HEK293 (cell line): Measurements from ENCODE around the gene LTC4S.

ENCODE experiments used
- AEBP2 ChIP-seq: fragments of 450-650 bp; formaldehyde crosslinking; IDR thresholded peaks from 2 replicates; pipeline ENCODE4 v1.5.1; 2016; ENCODE audit warnings: missing biosample characterization, missing genetic modification characterization, borderline replicate concordance
- GLIS2 ChIP-seq: fragments of 450-650 bp; formaldehyde crosslinking; IDR thresholded peaks from 2 replicates; pipeline ENCODE4 v1.5.1; 2016; ENCODE audit warnings: missing biosample characterization, missing genetic modification characterization
- HIC1 ChIP-seq: fragments of 450-650 bp; formaldehyde crosslinking; IDR thresholded peaks from 2 replicates; pipeline ENCODE4 v1.5.1; 2016; ENCODE audit warnings: missing biosample characterization, missing genetic modification characterization
- HOXD13 ChIP-seq: sonication (generic); formaldehyde crosslinking; IDR thresholded peaks from 2 replicates; pipeline ENCODE4 v1.8.0; 2022; ENCODE audit warnings: missing genetic modification reagents, borderline replicate concordance
- REPIN1 ChIP-seq: fragments of 450-650 bp; formaldehyde crosslinking; IDR thresholded peaks from 2 replicates; pipeline ENCODE4 v1.5.1; 2017; ENCODE audit warnings: missing biosample characterization, missing genetic modification characterization, low read depth
- TCF7L2 ChIP-seq: IDR thresholded peaks from 2 replicates; pipeline ENCODE4 v1.6.1; 2011; ENCODE audit warnings: low read depth, mild to moderate bottlenecking, inconsistent platforms, low read length, moderate library complexity, borderline replicate concordance
- ZBTB11 ChIP-seq: fragments of 450-650 bp; formaldehyde crosslinking; conservative IDR thresholded peaks from 2 replicates; pipeline ENCODE4 v1.5.1; 2016; ENCODE audit warnings: low read depth, missing biosample characterization, missing genetic modification characterization
- ZBTB17 ChIP-seq: fragments of 450-650 bp; formaldehyde crosslinking; IDR thresholded peaks from 2 replicates; pipeline ENCODE4 v1.5.1; 2016; ENCODE audit warnings: missing biosample characterization, missing genetic modification characterization
- ZBTB6 ChIP-seq: fragments of 450-650 bp; formaldehyde crosslinking; IDR thresholded peaks from 2 replicates; pipeline ENCODE4 v1.5.1; 2017; ENCODE audit warnings: missing biosample characterization, missing genetic modification characterization
- ZFP37 ChIP-seq: fragments of 450-650 bp; formaldehyde crosslinking; IDR thresholded peaks from 2 replicates; pipeline ENCODE4 v1.5.1; 2016; ENCODE audit warnings: missing biosample characterization, missing genetic modification characterization
- ZFP41 ChIP-seq: fragments of 450-650 bp; formaldehyde crosslinking; IDR thresholded peaks from 2 replicates; pipeline ENCODE4 v1.5.1; 2016; ENCODE audit warnings: missing biosample characterization, missing genetic modification characterization, borderline replicate concordance
- ZNF10 ChIP-seq: fragments of 450-650 bp; formaldehyde crosslinking; IDR thresholded peaks from 2 replicates; pipeline ENCODE4 v1.5.1; 2017; ENCODE audit warnings: missing biosample characterization, missing genetic modification characterization
- ZNF132 ChIP-seq: fragments of 450-650 bp; formaldehyde crosslinking; IDR thresholded peaks from 2 replicates; pipeline ENCODE4 v1.5.1; 2017; ENCODE audit warnings: missing biosample characterization, missing genetic modification characterization, borderline replicate concordance
- ZNF148 ChIP-seq: fragments of 450-650 bp; formaldehyde crosslinking; IDR thresholded peaks from 2 replicates; pipeline ENCODE4 v1.5.0; 2017; ENCODE audit warnings: missing biosample characterization, missing genetic modification characterization, borderline replicate concordance
- ZNF292 ChIP-seq: fragments of 450-650 bp; formaldehyde crosslinking; IDR thresholded peaks from 2 replicates; pipeline ENCODE4 v1.5.1; 2016; ENCODE audit warnings: low read depth, missing biosample characterization, missing genetic modification characterization, borderline replicate concordance
- ZNF362 ChIP-seq: fragments of 450-650 bp; formaldehyde crosslinking; IDR thresholded peaks from 2 replicates; pipeline ENCODE4 v1.5.1; 2016; ENCODE audit warnings: missing biosample characterization, missing genetic modification characterization
- ZNF394 ChIP-seq: fragments of 450-650 bp; formaldehyde crosslinking; IDR thresholded peaks from 2 replicates; pipeline ENCODE4 v1.5.1; 2016; ENCODE audit warnings: missing biosample characterization, missing genetic modification characterization, mild to moderate bottlenecking, moderate library complexity, borderline replicate concordance
- ZNF571 ChIP-seq: fragments of 450-650 bp; formaldehyde crosslinking; IDR thresholded peaks from 2 replicates; pipeline ENCODE4 v1.5.0; 2017; ENCODE audit warnings: missing biosample characterization, missing genetic modification characterization
- ZNF623 ChIP-seq: fragments of 450-650 bp; formaldehyde crosslinking; IDR thresholded peaks from 2 replicates; pipeline ENCODE4 v1.5.1; 2016; ENCODE audit warnings: missing biosample characterization, missing genetic modification characterization
- ZNF658 ChIP-seq: fragments of 450-650 bp; formaldehyde crosslinking; IDR thresholded peaks from 2 replicates; pipeline ENCODE4; 2016; ENCODE audit warnings: missing biosample characterization, missing genetic modification characterization
- ZNF692 ChIP-seq: fragments of 450-650 bp; formaldehyde crosslinking; IDR thresholded peaks from 2 replicates; pipeline ENCODE4 v1.5.1; 2016; ENCODE audit warnings: missing biosample characterization, missing genetic modification characterization
- ZNF704 ChIP-seq: fragments of 450-650 bp; formaldehyde crosslinking; IDR thresholded peaks from 2 replicates; pipeline ENCODE4 v1.5.1; 2016; ENCODE audit warnings: missing biosample characterization, missing genetic modification characterization
- ZSCAN23 ChIP-seq: fragments of 450-650 bp; formaldehyde crosslinking; IDR thresholded peaks from 2 replicates; pipeline ENCODE4 v1.5.1; 2016; ENCODE audit warnings: missing biosample characterization, missing genetic modification characterization

Gene LTC4S

GRCh38 chr5:179759581-179760551 is 33.9 kb upstream of the LTC4S start (continued):
- no peak for TF ChIP-seq ZNF148 (tag by site-specific recombination)
- no peak for TF ChIP-seq ZNF132 (tag by site-specific recombination)
- TF ChIP-seq ZSCAN23 (tag by site-specific recombination): no peak
- no peak for TF ChIP-seq ZNF362 (tag by site-specific recombination)
- no peak for TF ChIP-seq REPIN1 (tag by site-specific recombination)
- TF ChIP-seq ZNF571 (tag by site-specific recombination): no peak
- peak; percentile 72 for TF ChIP-seq ZNF10 (tag by site-specific recombination)
- no peak for TF ChIP-seq ZBTB6
- no peak for TF ChIP-seq ZBTB17 (tag by site-specific recombination)
- TF ChIP-seq ZFP41 (tag by site-specific recombination): no peak
- TF ChIP-seq ZNF658 (tag by site-specific recombination): no peak
- TF ChIP-seq ZNF704 (tag by site-specific recombination): no peak
- peak; percentile 64 for TF ChIP-seq ZFP37 (tag by site-specific recombination)
- no peak for TF ChIP-seq HOXD13
- peak; percentile 45 for TF ChIP-seq ZNF623 (tag by site-specific recombination)
- no peak for TF ChIP-seq ZBTB11 (tag by site-specific recombination)
- no peak for TF ChIP-seq ZNF292
- TF ChIP-seq ZNF692 (tag by site-specific recombination): no peak
- no peak for TF ChIP-seq AEBP2 (tag by site-specific recombination)
- peak; percentile 66; the same call in 1 of the 2 replicates for TF ChIP-seq HIC1
- TF ChIP-seq ZNF394 (tag by site-specific recombination): peak; percentile 65; the same call in 1 of the 2 replicates
- TF ChIP-seq TCF7L2: no peak
- TF ChIP-seq GLIS2: no peak
